GM23338 (cell line): Measurements from ENCODE around the gene MAPKBP1. TPM values are rescaled to one million over a fixed set of nuclear protein-coding genes. Genes with fewer than 3 reads are reported as not detected.
A peak's percentile ranks its signal among the peaks of the same experiment; 100 is the strongest.

ENCODE experiments used
- ATAC-seq: fragments of 200-7000 bp; cut with Tn5 transposase; 3 replicates; pipeline ENCODE4 v1.9.1; 2020
- DNase-seq: peaks from one replicate; pipeline ENCODE4 v3.0.0-alpha.2; 2015; ENCODE audit warnings: low spot score
- H2AFZ ChIP-seq: fragments of 200-600 bp; sonication (generic); 2 replicates; pipeline ENCODE4 v1.8.0; 2016; ENCODE audit warnings: antibody characterized with exemption, mild to moderate bottlenecking, moderate library complexity
- H3F3A ChIP-seq: fragments of 200-600 bp; sonication (generic); replicated peaks from 2 replicates; pipeline ENCODE4 v1.8.0; 2017; ENCODE audit warnings: antibody characterized with exemption, mixed run types, low read depth
- H3K27ac ChIP-seq: fragments of 200-600 bp; sonication (generic); 2 replicates; pipeline ENCODE4 v1.6.1; 2016; ENCODE audit warnings: low read depth
- H3K27me3 ChIP-seq: fragments of 200-600 bp; sonication (generic); 2 replicates; pipeline ENCODE4 v1.8.0; 2016; ENCODE audit warnings: mild to moderate bottlenecking, mixed run types, moderate library complexity; ENCODE audit not compliant: insufficient read depth
- H3K36me3 ChIP-seq: fragments of 200-600 bp; sonication (generic); 2 replicates; pipeline ENCODE4 v1.8.0; 2016; ENCODE audit warnings: mild to moderate bottlenecking; ENCODE audit not compliant: insufficient read depth
- H3K4me1 ChIP-seq: fragments of 200-600 bp; sonication (generic); 2 replicates; pipeline ENCODE4 v1.8.0; 2016; ENCODE audit warnings: mild to moderate bottlenecking, moderate library complexity; ENCODE audit not compliant: insufficient read depth
- H3K4me2 ChIP-seq: fragments of 200-600 bp; sonication (generic); 2 replicates; pipeline ENCODE4 v1.7.1; 2017; ENCODE audit warnings: mixed run types
- H3K4me3 ChIP-seq: fragments of 200-600 bp; sonication (generic); 2 replicates; pipeline ENCODE4 v1.6.1; 2016; ENCODE audit warnings: mixed run types
- H3K79me2 ChIP-seq: fragments of 200-600 bp; sonication (generic); replicated peaks from 2 replicates; pipeline ENCODE4 v1.8.0; 2017; ENCODE audit warnings: mild to moderate bottlenecking; ENCODE audit not compliant: insufficient read depth
- H3K9me2 ChIP-seq: fragments of 200-600 bp; sonication (generic); 2 replicates; pipeline ENCODE4 v1.8.0; 2017; ENCODE audit not compliant: insufficient read depth
- H4K20me1 ChIP-seq: fragments of 200-600 bp; sonication (generic); replicated peaks from 2 replicates; pipeline ENCODE4 v1.8.0; 2017; ENCODE audit warnings: mild to moderate bottlenecking; ENCODE audit not compliant: insufficient read depth
- H3K27ac Mint-ChIP-seq: 2 replicates; pipeline ENCODE4 v1.8.0; 2020; ENCODE audit warnings: inconsistent platforms, mild to moderate bottlenecking, moderate library complexity, mixed read lengths
- H3K27me3 Mint-ChIP-seq: 3 replicates; pipeline ENCODE4 v1.8.0; 2022; ENCODE audit warnings: low read depth, mild to moderate bottlenecking, moderate library complexity, mixed read lengths, inconsistent platforms; ENCODE audit not compliant: insufficient read depth, poor library complexity
- H3K36me3 Mint-ChIP-seq: 3 replicates; pipeline ENCODE4 v1.8.0; 2021; ENCODE audit warnings: low read depth, mild to moderate bottlenecking, inconsistent platforms, moderate library complexity, mixed read lengths
- H3K4me1 Mint-ChIP-seq: 3 replicates; pipeline ENCODE4 v1.8.0; 2020; ENCODE audit warnings: mild to moderate bottlenecking, inconsistent platforms, mixed read lengths
- H3K4me3 Mint-ChIP-seq: 3 replicates; pipeline ENCODE4 v1.8.0; 2021; ENCODE audit warnings: moderate library complexity, mild to moderate bottlenecking, inconsistent platforms, mixed read lengths
- H3K9me3 Mint-ChIP-seq: 3 replicates; pipeline ENCODE4 v1.8.0; 2020; ENCODE audit warnings: moderate library complexity, mild to moderate bottlenecking, inconsistent platforms, mixed read lengths
- CREB1 ChIP-seq: fragments of 250-450 bp; sonication (Bioruptor Pico); IDR thresholded peaks from 2 replicates; pipeline ENCODE4 v1.5.0; 2020; ENCODE audit warnings: low read depth, mild to moderate bottlenecking, moderate library complexity
- EZH2phosphoT487 ChIP-seq: fragments of 200-600 bp; sonication (generic); IDR thresholded peaks from one replicate; pipeline ENCODE4 v1.8.1; 2018; ENCODE audit warnings: antibody characterized with exemption; ENCODE audit not compliant: unreplicated experiment
- JUNB ChIP-seq: IDR thresholded peaks from one replicate; pipeline ENCODE4 v1.6.1; 2016; ENCODE audit warnings: antibody characterized with exemption; ENCODE audit not compliant: unreplicated experiment
- NANOG ChIP-seq: IDR thresholded peaks from 2 replicates; pipeline ENCODE4 v1.6.1; 2016; ENCODE audit warnings: antibody characterized with exemption, borderline replicate concordance
- STAT1 ChIP-seq: IDR thresholded peaks from one replicate; pipeline ENCODE4 v1.6.1; 2016; ENCODE audit warnings: antibody characterized with exemption; ENCODE audit not compliant: unreplicated experiment
- ZNF331 ChIP-seq: fragments of 250-450 bp; sonication (Bioruptor Pico); IDR thresholded peaks from 2 replicates; pipeline ENCODE4 v1.5.0; 2020; ENCODE audit warnings: low read depth, mild to moderate bottlenecking, moderate library complexity
- polyA plus RNA-seq: library from polyadenylated mRNA; unstranded; fragments of >200 nt; fragmentation: Nextera tagmentation; extraction: Ambion mirVana; gene quantifications from 2 replicates; pipeline ENCODE4 v1.2.1, GENCODE V29; 2016
- total RNA-seq: library from RNA; depleted of rRNA; stranded (reverse); fragments of >200 nt; shearing (Covaris generic); gene quantifications from 2 replicates; pipeline ENCODE4 v1.2.3, GENCODE V29; 2014
- TF ChIP-seq, protein P1 (sequence below): fragments of 250-450 bp; sonication (Bioruptor Pico); IDR thresholded peaks from 2 replicates; pipeline ENCODE4 v1.5.0; 2020; ENCODE audit warnings: mild to moderate bottlenecking, moderate library complexity
- TF ChIP-seq, protein P2 (sequence below): IDR thresholded peaks from one replicate; pipeline ENCODE4 v1.6.1; 2018; ENCODE audit warnings: antibody characterized with exemption; ENCODE audit not compliant: unreplicated experiment
- TF ChIP-seq, protein P3 (sequence below), 2 experiments: fragments of 200-600 bp in 1 of 2; sonication (generic) in 1 of 2; conservative IDR thresholded peaks; 2 replicates each; pipeline versions ENCODE4 v1.5.1 to v1.6.1; 2016 to 2017; ENCODE audit warnings: antibody characterized with exemption in 2 of 2, low read depth in 2 of 2, mild to moderate bottlenecking in 2 of 2, moderate library complexity in 1 of 2

The MAPKBP1 gene
- total and polyA plus RNA-seq, 2 experiments from 2014 or later: 1.9 to 8.9 TPM

DNA sequence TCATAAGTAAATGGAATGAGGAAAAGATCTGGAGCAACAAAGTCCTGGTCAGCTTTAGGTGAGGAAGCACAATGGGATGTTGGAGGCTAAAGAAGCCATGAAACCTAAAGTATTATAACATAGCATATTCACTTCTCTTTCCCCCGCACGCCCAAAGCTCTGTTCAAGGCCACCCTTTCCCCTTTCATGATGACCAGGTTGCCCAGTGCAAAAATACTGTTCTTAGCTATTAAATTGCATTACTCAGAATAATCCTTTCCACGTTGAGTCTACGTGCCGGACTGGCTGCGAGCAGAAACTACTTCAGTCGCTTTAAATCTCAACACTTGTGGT is 589 bp upstream of the MAPKBP1 start (continued):
- TF ChIP-seq, protein P1, sequence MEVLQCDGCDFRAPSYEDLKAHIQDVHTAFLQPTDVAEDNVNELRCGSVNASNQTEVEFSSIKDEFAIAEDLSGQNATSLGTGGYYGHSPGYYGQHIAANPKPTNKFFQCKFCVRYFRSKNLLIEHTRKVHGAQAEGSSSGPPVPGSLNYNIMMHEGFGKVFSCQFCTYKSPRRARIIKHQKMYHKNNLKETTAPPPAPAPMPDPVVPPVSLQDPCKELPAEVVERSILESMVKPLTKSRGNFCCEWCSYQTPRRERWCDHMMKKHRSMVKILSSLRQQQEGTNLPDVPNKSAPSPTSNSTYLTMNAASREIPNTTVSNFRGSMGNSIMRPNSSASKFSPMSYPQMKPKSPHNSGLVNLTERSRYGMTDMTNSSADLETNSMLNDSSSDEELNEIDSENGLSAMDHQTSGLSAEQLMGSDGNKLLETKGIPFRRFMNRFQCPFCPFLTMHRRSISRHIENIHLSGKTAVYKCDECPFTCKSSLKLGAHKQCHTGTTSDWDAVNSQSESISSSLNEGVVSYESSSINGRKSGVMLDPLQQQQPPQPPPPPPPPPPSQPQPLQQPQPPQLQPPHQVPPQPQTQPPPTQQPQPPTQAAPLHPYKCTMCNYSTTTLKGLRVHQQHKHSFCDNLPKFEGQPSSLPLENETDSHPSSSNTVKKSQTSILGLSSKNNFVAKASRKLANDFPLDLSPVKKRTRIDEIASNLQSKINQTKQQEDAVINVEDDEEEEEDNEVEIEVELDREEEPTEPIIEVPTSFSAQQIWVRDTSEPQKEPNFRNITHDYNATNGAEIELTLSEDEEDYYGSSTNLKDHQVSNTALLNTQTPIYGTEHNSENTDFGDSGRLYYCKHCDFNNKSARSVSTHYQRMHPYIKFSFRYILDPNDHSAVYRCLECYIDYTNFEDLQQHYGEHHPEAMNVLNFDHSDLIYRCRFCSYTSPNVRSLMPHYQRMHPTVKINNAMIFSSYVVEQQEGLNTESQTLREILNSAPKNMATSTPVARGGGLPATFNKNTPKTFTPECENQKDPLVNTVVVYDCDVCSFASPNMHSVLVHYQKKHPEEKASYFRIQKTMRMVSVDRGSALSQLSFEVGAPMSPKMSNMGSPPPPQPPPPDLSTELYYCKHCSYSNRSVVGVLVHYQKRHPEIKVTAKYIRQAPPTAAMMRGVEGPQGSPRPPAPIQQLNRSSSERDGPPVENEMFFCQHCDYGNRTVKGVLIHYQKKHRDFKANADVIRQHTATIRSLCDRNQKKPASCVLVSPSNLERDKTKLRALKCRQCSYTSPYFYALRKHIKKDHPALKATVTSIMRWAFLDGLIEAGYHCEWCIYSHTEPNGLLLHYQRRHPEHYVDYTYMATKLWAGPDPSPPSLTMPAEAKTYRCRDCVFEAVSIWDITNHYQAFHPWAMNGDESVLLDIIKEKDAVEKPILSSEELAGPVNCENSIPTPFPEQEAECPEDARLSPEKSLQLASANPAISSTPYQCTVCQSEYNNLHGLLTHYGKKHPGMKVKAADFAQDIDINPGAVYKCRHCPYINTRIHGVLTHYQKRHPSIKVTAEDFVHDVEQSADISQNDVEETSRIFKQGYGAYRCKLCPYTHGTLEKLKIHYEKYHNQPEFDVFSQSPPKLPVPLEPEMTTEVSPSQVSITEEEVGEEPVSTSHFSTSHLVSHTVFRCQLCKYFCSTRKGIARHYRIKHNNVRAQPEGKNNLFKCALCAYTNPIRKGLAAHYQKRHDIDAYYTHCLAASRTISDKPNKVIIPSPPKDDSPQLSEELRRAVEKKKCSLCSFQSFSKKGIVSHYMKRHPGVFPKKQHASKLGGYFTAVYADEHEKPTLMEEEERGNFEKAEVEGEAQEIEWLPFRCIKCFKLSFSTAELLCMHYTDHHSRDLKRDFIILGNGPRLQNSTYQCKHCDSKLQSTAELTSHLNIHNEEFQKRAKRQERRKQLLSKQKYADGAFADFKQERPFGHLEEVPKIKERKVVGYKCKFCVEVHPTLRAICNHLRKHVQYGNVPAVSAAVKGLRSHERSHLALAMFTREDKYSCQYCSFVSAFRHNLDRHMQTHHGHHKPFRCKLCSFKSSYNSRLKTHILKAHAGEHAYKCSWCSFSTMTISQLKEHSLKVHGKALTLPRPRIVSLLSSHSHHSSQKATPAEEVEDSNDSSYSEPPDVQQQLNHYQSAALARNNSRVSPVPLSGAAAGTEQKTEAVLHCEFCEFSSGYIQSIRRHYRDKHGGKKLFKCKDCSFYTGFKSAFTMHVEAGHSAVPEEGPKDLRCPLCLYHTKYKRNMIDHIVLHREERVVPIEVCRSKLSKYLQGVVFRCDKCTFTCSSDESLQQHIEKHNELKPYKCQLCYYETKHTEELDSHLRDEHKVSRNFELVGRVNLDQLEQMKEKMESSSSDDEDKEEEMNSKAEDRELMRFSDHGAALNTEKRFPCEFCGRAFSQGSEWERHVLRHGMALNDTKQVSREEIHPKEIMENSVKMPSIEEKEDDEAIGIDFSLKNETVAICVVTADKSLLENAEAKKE (CRISPR knock-in tag): no peak

DNA sequence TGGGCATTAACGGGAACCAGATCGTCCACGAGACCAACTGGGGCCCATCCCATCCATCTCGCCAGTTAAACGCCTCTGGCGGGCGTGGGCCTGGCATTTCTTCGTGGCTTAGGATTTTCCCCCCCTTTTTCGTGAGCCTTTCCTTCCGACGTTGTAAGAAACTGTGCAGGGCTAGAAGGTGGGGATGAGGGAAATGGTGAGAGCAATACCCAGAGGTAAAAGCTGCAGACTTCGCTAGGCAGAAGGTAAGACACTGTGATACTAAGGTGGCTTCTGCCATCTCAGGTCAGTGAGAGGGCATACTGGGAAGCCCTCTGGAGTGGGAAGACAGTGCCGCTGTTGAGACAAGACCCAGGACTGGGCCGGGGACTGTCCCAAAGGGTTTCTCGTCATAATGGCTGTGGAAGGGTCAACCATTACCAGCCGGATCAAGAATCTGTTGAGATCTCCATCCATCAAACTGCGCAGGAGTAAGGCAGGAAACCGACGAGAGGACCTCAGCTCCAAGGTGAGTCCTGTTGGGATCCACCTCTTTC is 666 bp downstream of the MAPKBP1 start:
- no peak for DNase-seq
- no peaks in the 10 kb centered on the region for H3K36me3 ChIP-seq
- no peaks in the 10 kb centered on the region for H3K9me2 ChIP-seq
- no peaks in the 10 kb centered on the region for H3K27me3 ChIP-seq
- H3K4me3 ChIP-seq: peak overlapping the region; percentile 80
- peak overlapping the region; percentile 45 for H2AFZ ChIP-seq
- peak overlapping the region; percentile 83 for H3K27ac ChIP-seq
- H3K4me2 ChIP-seq: peak overlapping the region; percentile 92
- H3K27ac Mint-ChIP-seq: peak overlapping the region; percentile 61; the same call in 1 of the 2 replicates
- no peaks in the 10 kb centered on the region for H3K9me3 Mint-ChIP-seq
- peak; percentile 3 for ATAC-seq
- H3K27me3 Mint-ChIP-seq: peaks cover 2% of the 10 kb centered on the region
- H3K36me3 Mint-ChIP-seq: no peaks in the 10 kb centered on the region
- H3K4me3 Mint-ChIP-seq: peak overlapping the region; percentile 86
- H3F3A ChIP-seq: peaks cover 15% of the 10 kb centered on the region
- H3K4me1 ChIP-seq: peaks cover 27% of the 10 kb centered on the region
- peaks cover 42% of the 10 kb centered on the region for H3K4me1 Mint-ChIP-seq
- peaks cover 8% of the 10 kb centered on the region for H3K79me2 ChIP-seq
- no peaks in the 10 kb centered on the region; the same call in 1 of the 2 replicates for H4K20me1 ChIP-seq
- TF ChIP-seq, protein P2, sequence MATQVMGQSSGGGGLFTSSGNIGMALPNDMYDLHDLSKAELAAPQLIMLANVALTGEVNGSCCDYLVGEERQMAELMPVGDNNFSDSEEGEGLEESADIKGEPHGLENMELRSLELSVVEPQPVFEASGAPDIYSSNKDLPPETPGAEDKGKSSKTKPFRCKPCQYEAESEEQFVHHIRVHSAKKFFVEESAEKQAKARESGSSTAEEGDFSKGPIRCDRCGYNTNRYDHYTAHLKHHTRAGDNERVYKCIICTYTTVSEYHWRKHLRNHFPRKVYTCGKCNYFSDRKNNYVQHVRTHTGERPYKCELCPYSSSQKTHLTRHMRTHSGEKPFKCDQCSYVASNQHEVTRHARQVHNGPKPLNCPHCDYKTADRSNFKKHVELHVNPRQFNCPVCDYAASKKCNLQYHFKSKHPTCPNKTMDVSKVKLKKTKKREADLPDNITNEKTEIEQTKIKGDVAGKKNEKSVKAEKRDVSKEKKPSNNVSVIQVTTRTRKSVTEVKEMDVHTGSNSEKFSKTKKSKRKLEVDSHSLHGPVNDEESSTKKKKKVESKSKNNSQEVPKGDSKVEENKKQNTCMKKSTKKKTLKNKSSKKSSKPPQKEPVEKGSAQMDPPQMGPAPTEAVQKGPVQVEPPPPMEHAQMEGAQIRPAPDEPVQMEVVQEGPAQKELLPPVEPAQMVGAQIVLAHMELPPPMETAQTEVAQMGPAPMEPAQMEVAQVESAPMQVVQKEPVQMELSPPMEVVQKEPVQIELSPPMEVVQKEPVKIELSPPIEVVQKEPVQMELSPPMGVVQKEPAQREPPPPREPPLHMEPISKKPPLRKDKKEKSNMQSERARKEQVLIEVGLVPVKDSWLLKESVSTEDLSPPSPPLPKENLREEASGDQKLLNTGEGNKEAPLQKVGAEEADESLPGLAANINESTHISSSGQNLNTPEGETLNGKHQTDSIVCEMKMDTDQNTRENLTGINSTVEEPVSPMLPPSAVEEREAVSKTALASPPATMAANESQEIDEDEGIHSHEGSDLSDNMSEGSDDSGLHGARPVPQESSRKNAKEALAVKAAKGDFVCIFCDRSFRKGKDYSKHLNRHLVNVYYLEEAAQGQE: no peak
- TF ChIP-seq NANOG (no peak), ZNF331 (no peak), EZH2phosphoT487 (no peak), JUNB (no peak), CREB1 (CRISPR knock-in tag) (no peak), STAT1 (no peak)
- TF ChIP-seq, protein P3, sequence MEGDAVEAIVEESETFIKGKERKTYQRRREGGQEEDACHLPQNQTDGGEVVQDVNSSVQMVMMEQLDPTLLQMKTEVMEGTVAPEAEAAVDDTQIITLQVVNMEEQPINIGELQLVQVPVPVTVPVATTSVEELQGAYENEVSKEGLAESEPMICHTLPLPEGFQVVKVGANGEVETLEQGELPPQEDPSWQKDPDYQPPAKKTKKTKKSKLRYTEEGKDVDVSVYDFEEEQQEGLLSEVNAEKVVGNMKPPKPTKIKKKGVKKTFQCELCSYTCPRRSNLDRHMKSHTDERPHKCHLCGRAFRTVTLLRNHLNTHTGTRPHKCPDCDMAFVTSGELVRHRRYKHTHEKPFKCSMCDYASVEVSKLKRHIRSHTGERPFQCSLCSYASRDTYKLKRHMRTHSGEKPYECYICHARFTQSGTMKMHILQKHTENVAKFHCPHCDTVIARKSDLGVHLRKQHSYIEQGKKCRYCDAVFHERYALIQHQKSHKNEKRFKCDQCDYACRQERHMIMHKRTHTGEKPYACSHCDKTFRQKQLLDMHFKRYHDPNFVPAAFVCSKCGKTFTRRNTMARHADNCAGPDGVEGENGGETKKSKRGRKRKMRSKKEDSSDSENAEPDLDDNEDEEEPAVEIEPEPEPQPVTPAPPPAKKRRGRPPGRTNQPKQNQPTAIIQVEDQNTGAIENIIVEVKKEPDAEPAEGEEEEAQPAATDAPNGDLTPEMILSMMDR (conservative IDR thresholded peaks at IDR 0.05; ENCODE audit: low read depth in 2 of 2): no peak
